Ovary (tissue), 9 donors: Measurements from ENCODE around the gene GGA1. TPM values are rescaled to one million over a fixed set of nuclear protein-coding genes. Genes with fewer than 3 reads are reported as not detected.

ENCODE experiments used
- DNase-seq, 5 donors: peaks; one replicate each; pipeline ENCODE4 v3.0.0-alpha.2; 2019 to 2020
- H3K27ac ChIP-seq, 2 donors: fragments of 200-600 bp; one replicate each; pipeline versions ENCODE4 v1.5.1 to v1.8.0; 2019 to 2022
- H3K27me3 ChIP-seq: fragments of 200-600 bp; one replicate; pipeline ENCODE4 v1.8.0; 2022
- H3K36me3 ChIP-seq: fragments of 200-600 bp; sonication (generic); one replicate; pipeline ENCODE4 v1.5.1; 2019
- H3K4me1 ChIP-seq: one replicate; pipeline ENCODE4 v1.8.1; 2013; ENCODE audit warnings: mild to moderate bottlenecking, moderate library complexity; ENCODE audit not compliant: insufficient read depth
- H3K4me3 ChIP-seq: fragments of 200-600 bp; sonication (generic); one replicate; pipeline ENCODE4 v1.5.1; 2017
- H3K9me3 ChIP-seq, 2 donors: fragments of 200-600 bp in 1 of 2; sonication (generic) in 1 of 2; one replicate each; pipeline versions ENCODE4 v1.5.1 to v1.8.1; 2013 to 2019; ENCODE audit warnings: mild to moderate bottlenecking in 1 of 2, moderate library complexity in 1 of 2
- CTCF ChIP-seq, 3 donors: fragments of 450-650 bp in 2 of 3; fragments of 200-600 bp in 1 of 3; IDR thresholded peaks; one replicate each; pipeline versions ENCODE4 v1.5.1 to v1.8.0; 2016 to 2022; ENCODE audit warnings: antibody characterized with exemption in 3 of 3, mild to moderate bottlenecking in 1 of 3
- EP300 ChIP-seq: sonication (generic); formaldehyde crosslinking; IDR thresholded peaks from one replicate; pipeline ENCODE4 v1.6.1; 2017; ENCODE audit warnings: antibody characterized with exemption
- POLR2A ChIP-seq: fragments of 450-650 bp; IDR thresholded peaks from one replicate; pipeline ENCODE4 v1.6.1; 2017; ENCODE audit warnings: antibody characterized with exemption, mild to moderate bottlenecking, moderate library complexity
- WGBS, 3 donors: extraction: QIAGEN DNeasy Blood & Tissue Kit in 1 of 3; methylation state at CpG; one replicate each; pipeline versions ENCODE4 v1.1.5 to v1.1.7; 2013 to 2017; 5-methylcytosine and 5-hydroxymethylcytosine counted together
- intact Hi-C, 4 donors: fragments of 100-400 bp; cut with DNase I; formaldehyde crosslinking; loops; one replicate each; pipeline versions ENCODE4 v1.11.0 to v1.15.1; 2022 to 2023
- polyA plus RNA-seq, 2 donors: library from polyadenylated mRNA; stranded (reverse); fragments of 200-250 nt in 1 of 2; fragments of 350-450 nt in 1 of 2; fragmentation: Illumina TruSeq in 1 of 2; extraction: RNeasy Lipid Tissue Mini Kit (QIAGEN cat#74804) in 1 of 2; gene quantifications; one replicate each; pipeline ENCODE4 v1.2.3, GENCODE V29; 2013 to 2014
- total RNA-seq, 7 donors: library from RNA; depleted of rRNA in 2 of 7; stranded (reverse); fragments of >200 nt in 2 of 7; fragmentation: NEBNext Ultra II Directional in 3 of 7; extraction: Animal tissue kit (Norgen Biotek cat#: 25700) in 3 of 7; gene quantifications; one replicate each; pipeline versions ENCODE4 v1.1.0 to v1.2.4, GENCODE V29; 2016 to 2023
- donor health status: DM: no; HTN: no; CAD: no; lungs with moderate emphysema.
- donor health status: DM: no; HTN: no; CAD: no.
- donor health status: Bipolar disorder and iron deficiency.
- donor health status: DM: yes; HTN: yes; CAD: no.
- donor health status: DM: no; HTN: no; CAD: no.
- donor health status: DM: yes; HTN: yes; CAD: no.

Gene GGA1
- total and polyA plus RNA-seq, 9 donors, result 24.1 to 64.7 (median 46.6) TPM

GRCh38 chr22:37570661-37570976, 38.0 kb upstream of the GGA1 start:
- H3K4me1 ChIP-seq, result peaks cover 7% of the 10 kb centered on the region
- no peak for DNase-seq
- 57 to 73% (median 64%) methylated on average over 4 of the region's 4 CpGs for WGBS, 3 donors
- peaks cover 4% of the 10 kb centered on the region for H3K36me3 ChIP-seq
- H3K4me3 ChIP-seq, result no peak overlapping the region
- H3K27me3 ChIP-seq, result no peaks in the 10 kb centered on the region
- no peaks in the 10 kb centered on the region for H3K9me3 ChIP-seq
- H3K27ac ChIP-seq, result no peak overlapping the region
- intact Hi-C loops, result no loop called here
- no peak for TF ChIP-seq EP300
- no peak for TF ChIP-seq POLR2A
- TF ChIP-seq CTCF (IDR thresholded peaks at IDR 0.05), result no peak

GRCh38 chr22:37571258-37571991, 37.2 kb upstream of the GGA1 start:
- Histone ChIP-seq H3K9me3 (no peaks in the 10 kb centered on the region), H3K4me1 (peaks cover 7% of the 10 kb centered on the region), H3K36me3 (peaks cover under 1% of the 10 kb centered on the region), H3K4me3 (no peak overlapping the region), H3K27me3 (no peaks in the 10 kb centered on the region), H3K27ac (no peak overlapping the region)
- TF ChIP-seq POLR2A, result no peak
- no peak for TF ChIP-seq EP300
- TF ChIP-seq CTCF (IDR thresholded peaks at IDR 0.05), result no peak
- intact Hi-C loops, result no loop called here
- no peak for DNase-seq
- WGBS, 3 donors, result 68 to 83% (median 70%) methylated on average over 15 to 16 of the region's 16 CpGs

GRCh38 chr22:37571992-37572373, 36.7 kb upstream of the GGA1 start:
- no peaks in the 10 kb centered on the region for H3K9me3 ChIP-seq
- no peaks in the 10 kb centered on the region for H3K36me3 ChIP-seq
- intact Hi-C loops, result no loop called here
- TF ChIP-seq EP300 (no peak), CTCF (IDR thresholded peaks at IDR 0.05) (no peak), POLR2A (no peak)
- no peak for DNase-seq
- 87 to 95% (median 93%) methylated on average over 8 of the region's 8 CpGs for WGBS, 3 donors
- H3K4me3 ChIP-seq, result no peak overlapping the region
- no peaks in the 10 kb centered on the region for H3K27me3 ChIP-seq
- H3K4me1 ChIP-seq, result peaks cover 6% of the 10 kb centered on the region
- H3K27ac ChIP-seq, result no peak overlapping the region

GRCh38 chr22:37575490-37576003, 33.1 kb upstream of the GGA1 start:
- Histone ChIP-seq H3K36me3 (no peaks in the 10 kb centered on the region), H3K27ac (no peak overlapping the region), H3K27me3 (no peaks in the 10 kb centered on the region), H3K4me3 (no peak overlapping the region), H3K4me1 (no peaks in the 10 kb centered on the region), H3K9me3 (no peaks in the 10 kb centered on the region)
- 88 to 94% (median 94%) methylated on average over 10 of the region's 10 CpGs for WGBS, 3 donors
- intact Hi-C loops, result no loop called here
- DNase-seq, result no peak
- TF ChIP-seq EP300 (no peak), CTCF (IDR thresholded peaks at IDR 0.05) (no peak)
